Measurements from ENCODE around the gene PTPRJ. TPM values are rescaled to one million over a fixed set of nuclear protein-coding genes. Genes with fewer than 3 reads are reported as not detected.
"Not testable (repeated sequence)": the region's sequence is repeated elsewhere in the genome, so short reads cannot be mapped to it uniquely, and the experiment has no call there.

PTPRJ gene
- polyA plus RNA-seq (ENCODE audit: insufficient read depth in 1 of 5, insufficient read length in 5 of 5, low replicate concordance in 1 of 5), result 10 to 100 TPM; 11.4 to 16.6 (median 13.4) TPM
- long read RNA-seq, donor 1, result 0 reads
- long read RNA-seq, donor 2, result 0 reads
- long read RNA-seq, donor 3, result 0 reads
- long read RNA-seq, donor 4, result 0 reads
- long read RNA-seq, donor 5, result 0 reads
- long read RNA-seq, donor 6, partial matches to known transcripts, result 0 of 1 reads
- long read RNA-seq, donor 6, other reads (novel, unspliced or antisense), result 0 of 1 reads
- long read RNA-seq, donor 7, result 0 reads
- long read RNA-seq, donor 8, result 0 reads

- DNase-seq, result peak; percentile 50 to 59
These were observed at the start of gene PTPRJ for GRCh38 chr11:47980088-47980906. Gene PTPRJ, plus strand, starts transcription at chr11:47980559. Its CDS starts 354 bp downstream, at chr11:47980913.

DNA sequence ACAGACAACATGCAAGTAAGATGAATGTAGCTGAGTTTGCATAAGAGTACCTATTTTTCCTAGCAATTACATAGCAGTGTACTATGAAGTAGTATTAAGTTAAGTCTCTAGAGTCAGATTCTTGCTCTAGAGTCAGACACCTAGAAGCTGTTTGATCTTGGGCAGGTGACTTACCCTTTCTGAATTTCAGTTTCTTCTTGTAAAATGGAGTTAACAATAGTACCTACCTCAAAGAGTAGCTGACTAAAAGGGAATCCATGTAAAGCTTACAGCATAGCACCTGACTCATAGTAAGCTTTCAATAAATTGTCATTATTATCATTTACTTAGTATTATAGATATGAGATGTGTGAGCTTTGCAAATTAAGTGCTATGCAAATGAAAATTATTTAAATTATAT, 47.8 kb upstream of the PTPRJ start:
- DNase-seq, result no peak

- not testable (repeated sequence) for DNase-seq
These were observed 46.6 kb upstream of the PTPRJ start for GRCh38 chr11:47933797-47934196.

DNA sequence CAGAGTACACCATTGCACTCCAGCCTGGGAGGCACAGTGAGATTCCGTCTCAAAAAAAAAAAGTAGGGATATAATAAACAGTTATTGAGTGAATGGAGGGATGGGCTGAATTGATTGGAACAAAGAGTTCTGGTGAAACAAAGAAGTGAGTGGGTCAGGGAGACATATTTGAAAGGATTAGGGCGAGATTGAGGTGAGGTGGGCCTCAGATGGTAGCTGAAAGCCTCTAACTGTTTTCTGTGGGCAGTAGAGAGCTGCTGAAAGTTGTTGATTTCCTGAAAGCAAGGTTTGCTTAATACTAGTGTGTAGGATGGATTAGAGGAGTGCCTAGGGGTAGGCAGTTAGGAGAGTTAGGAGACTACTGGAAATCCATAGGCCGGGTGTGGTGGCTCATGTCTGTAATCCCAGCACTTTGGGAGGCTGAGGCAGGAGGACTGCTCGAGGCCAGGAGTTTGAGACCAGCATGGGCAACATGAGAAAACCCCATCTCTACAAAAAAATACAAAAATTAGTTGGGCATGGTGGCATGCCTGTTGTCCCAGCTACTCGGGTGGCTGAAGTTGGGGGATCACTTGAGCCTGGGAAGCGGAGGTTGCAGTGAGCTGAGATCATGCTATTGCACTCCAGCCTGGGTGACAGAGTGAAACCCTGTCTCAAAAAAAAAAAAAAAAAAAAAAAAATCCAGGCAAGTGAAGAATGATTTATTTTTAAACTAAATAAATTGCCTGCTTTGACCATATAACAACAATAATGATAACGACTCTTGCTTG, 41.4 kb upstream of the PTPRJ start:
- no peak for DNase-seq

DNA sequence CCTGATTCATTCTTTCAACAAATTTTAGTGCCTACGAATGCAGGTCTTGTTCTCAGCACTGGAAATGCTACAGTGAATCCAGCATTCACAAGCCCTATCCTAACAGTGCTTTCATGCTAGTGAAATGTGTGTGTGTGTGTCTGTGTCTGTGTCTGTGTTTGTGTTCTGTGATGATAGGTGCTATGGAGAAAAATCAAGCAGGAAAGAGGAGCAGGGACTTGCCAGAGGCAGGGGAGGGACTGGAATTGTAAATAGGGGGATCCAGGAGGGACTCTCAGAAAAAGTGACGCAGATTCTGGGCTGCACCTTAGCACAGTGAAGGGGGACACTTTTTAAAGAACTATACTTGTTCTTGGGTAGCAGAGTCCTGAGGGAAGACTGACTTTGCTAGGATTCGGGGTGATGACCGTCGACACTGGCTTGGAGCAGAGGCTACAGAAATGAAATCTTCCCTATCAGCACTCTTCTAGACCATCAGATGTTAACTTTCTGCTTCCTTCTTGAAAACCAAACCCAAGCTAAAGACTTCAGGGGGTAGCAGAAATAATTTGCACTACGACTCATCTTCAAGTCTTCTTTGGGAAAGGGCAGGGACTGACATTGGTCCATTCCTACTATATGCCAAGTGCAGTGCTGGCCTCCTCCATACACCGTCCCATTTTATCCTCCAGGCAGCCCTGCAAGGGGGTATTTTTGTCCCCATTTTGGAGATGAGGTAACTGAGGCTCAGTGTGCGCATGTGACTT, 39.3 kb upstream of the PTPRJ start:
- no peak for DNase-seq

DNA sequence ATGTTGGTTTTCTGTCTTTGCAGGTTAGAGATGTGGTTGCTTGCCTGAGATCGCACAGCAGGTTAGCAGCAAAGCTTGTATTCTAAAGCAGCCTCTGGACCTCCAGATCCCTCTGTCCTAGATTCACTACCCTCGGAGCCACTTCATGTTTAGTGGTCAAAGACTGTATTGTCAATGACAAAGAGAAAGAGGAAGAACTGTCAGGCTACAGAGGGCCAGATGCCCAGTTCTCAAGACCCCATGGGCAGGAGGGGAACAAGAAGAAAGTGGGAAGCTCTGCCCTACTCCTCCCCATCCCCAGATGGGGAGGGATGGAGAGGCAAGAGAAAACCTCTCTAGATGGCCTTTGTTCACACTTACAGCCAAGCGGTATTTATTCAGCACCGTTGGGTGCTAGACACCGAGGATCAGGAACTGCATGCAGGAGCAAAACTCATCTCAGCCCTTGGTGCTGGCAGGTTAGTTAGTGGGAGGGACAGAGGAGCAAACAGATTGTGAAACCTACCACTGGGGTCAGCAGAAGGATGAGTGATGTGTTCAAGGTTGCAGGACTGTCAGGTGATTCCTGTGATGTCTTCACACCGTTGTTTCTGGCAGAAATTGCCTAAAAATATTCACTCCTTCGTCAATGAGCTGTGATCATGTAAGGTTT, 38.3 kb upstream of the PTPRJ start:
- no peak for DNase-seq

- DNase-seq, result no peak
These were observed 36.4 kb upstream of the PTPRJ start for GRCh38 chr11:47943721-47944586.

- no peak for DNase-seq
These were observed 35.7 kb upstream of the PTPRJ start for GRCh38 chr11:47944632-47945031.

DNA sequence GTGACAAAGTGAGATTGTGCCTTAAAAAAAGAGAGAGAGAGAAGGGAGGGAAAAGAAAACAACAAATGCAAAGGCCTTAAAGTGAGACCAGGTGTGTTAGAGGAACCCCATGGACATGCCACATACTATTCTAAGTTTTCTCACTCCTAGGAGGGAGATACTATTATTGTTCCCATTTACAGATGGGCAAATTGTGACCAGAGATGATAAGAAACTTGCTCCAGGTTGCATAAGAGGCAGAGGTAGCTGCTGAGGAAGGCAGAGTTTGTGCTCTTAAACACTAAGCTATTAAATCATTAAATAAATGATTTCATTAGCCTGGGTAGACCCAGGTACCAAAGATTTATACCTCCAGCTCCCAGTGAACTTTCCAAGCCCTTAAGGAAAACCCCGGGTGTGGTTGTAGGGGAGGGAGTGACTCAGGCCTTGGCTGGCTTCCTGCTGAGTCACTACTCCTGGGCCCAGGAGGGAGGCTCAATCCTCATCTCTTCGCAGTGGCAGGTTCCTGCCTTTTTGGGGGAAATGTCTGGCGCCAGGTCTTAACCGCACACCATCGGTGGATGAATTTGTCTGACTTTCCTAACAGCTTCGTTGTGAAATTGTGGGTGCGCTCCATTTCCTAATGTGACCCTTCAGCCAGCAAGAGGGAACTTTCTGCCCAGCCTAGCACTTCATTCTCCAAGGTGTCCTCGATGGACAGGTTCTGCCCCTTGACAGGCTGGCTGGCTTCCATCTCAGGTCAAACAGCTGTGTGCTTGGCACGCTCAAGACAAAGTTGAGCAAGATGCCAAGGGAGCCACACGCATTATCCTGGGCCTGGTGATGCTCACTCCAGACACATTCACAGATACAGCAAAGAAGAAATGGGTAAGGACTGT, 33.4 kb upstream of the PTPRJ start:
- no peak for DNase-seq

GRCh38 chr11:47948137-47948536, 32.2 kb upstream of the PTPRJ start:
- DNase-seq, result no peak

GRCh38 chr11:47949001-47949675, 31.2 kb upstream of the PTPRJ start:
- not testable (repeated sequence) for DNase-seq

GRCh38 chr11:47950396-47950795, 30.0 kb upstream of the PTPRJ start:
- no peak for DNase-seq

GRCh38 chr11:47951504-47951903, 28.9 kb upstream of the PTPRJ start:
- DNase-seq, result not testable (repeated sequence)

- no peak for DNase-seq
These were observed 25.2 kb upstream of the PTPRJ start for GRCh38 chr11:47955061-47955755.

DNA sequence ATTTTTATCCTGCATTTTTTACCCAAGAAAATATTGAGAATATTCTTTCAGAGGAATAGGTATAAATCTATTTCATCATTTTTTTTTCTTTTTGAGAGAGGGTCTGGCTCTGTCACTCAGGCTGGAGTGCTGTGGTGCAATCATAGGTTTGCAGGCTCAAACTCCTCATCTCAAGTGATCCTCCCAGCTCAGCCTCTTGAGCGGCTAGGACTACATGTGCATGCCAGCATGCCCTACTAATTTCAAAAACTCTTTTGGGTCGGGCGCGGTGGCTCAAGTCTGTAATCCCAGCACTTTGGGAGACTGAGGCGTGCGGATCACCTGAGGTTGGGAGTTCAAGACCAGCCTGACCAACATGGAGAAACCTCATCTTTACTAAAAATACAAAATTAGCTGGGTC, 20.3 kb upstream of the PTPRJ start:
- DNase-seq, result no peak

GRCh38 chr11:47961383-47961782, 19.0 kb upstream of the PTPRJ start:
- DNase-seq, result no peak

DNA sequence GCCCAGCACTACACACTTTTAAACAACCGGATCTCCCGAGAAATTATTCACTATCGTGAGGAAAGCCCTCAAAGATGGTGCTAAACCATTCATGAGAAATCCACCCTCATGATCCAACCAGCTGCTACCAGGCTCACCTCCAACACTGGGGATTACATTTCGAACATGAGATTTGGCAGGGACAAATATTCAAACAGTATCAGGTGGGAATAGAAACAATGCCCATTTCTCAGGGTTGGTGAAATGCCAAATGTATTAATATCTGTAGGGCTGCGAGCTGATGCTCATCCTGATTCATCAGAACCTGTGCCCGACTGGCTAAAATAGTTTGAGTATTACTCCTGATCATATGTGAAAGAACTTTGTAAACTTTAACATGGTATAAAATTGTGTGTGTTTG, 15.8 kb upstream of the PTPRJ start:
- DNase-seq, result no peak
